GM19193 (cell line): Measurements from ENCODE around the gene ARHGEF12.

ENCODE experiments used
- POLR2A ChIP-seq: IDR thresholded peaks from 4 replicates; pipeline ENCODE4 v1.6.1; 2011; ENCODE audit not compliant: insufficient read depth, insufficient read length; ENCODE audit errors: extremely low read depth

The ARHGEF12 gene

GRCh38 chr11:120516461-120517389, 180.5 kb downstream of the ARHGEF12 start:
- TF ChIP-seq POLR2A = no peak

GRCh38 chr11:120517390-120517761, 181.2 kb downstream of the ARHGEF12 start:
- no peak for TF ChIP-seq POLR2A

- no peak for TF ChIP-seq POLR2A
Observed at GRCh38 chr11:120517801-120518291, 181.6 kb downstream of the ARHGEF12 start.

- no peak for TF ChIP-seq POLR2A
Observed at GRCh38 chr11:120518356-120518755, 182.1 kb downstream of the ARHGEF12 start.

- TF ChIP-seq POLR2A = no peak
Observed at GRCh38 chr11:120519474-120519873, 183.3 kb downstream of the ARHGEF12 start.

- TF ChIP-seq POLR2A = no peak
Observed at GRCh38 chr11:120520091-120520822, 184.0 kb downstream of the ARHGEF12 start.

- no peak for TF ChIP-seq POLR2A
Observed at GRCh38 chr11:120521176-120521575, 185.0 kb downstream of the ARHGEF12 start.

- no peak for TF ChIP-seq POLR2A
Observed at GRCh38 chr11:120522021-120522420, 185.8 kb downstream of the ARHGEF12 start.

- no peak for TF ChIP-seq POLR2A
Observed at GRCh38 chr11:120522736-120523135, 186.5 kb downstream of the ARHGEF12 start.

GRCh38 chr11:120523196-120523595, 187.0 kb downstream of the ARHGEF12 start:
- no peak for TF ChIP-seq POLR2A

- TF ChIP-seq POLR2A = no peak
Observed at GRCh38 chr11:120524536-120525085, 188.4 kb downstream of the ARHGEF12 start.

- no peak for TF ChIP-seq POLR2A
Observed at GRCh38 chr11:120525261-120526171, 189.3 kb downstream of the ARHGEF12 start.

GRCh38 chr11:120526241-120526640, 190.0 kb downstream of the ARHGEF12 start:
- TF ChIP-seq POLR2A = no peak

- no peak for TF ChIP-seq POLR2A
Observed at GRCh38 chr11:120527111-120527761, 191.0 kb downstream of the ARHGEF12 start.

- TF ChIP-seq POLR2A = no peak
Observed at GRCh38 chr11:120528749-120529148, 192.5 kb downstream of the ARHGEF12 start.

GRCh38 chr11:120529214-120529613, 193.0 kb downstream of the ARHGEF12 start:
- no peak for TF ChIP-seq POLR2A
